WTC11 (cell line): ENCODE results near the gene KCNK5. TPM values are rescaled to one million over a fixed set of nuclear protein-coding genes. Genes with fewer than 3 reads are reported as not detected.

Experiments used
- ATAC-seq: fragments of 200-7000 bp; cut with Tn5 transposase; 2 replicates; pipeline ENCODE4 v1.10.0; 2021; ENCODE audit warnings: mild to moderate bottlenecking, moderate library complexity
- CTCF ChIA-PET: fragments of 300-600 bp; sonication (Branson Sonifier 250); formaldehyde crosslinking; loops from one replicate; lab custom pipeline; 2021; ENCODE audit warnings: antibody characterized with exemption; lab: Charles Lee
- POLR2A ChIA-PET: fragments of 350-600 bp; sonication (Branson Sonifier 250); formaldehyde crosslinking; loops from one replicate; lab custom pipeline; 2021; ENCODE audit warnings: antibody characterized with exemption; lab: Charles Lee
- DNase-seq: peaks from one replicate; pipeline ENCODE4 v3.0.0; 2021; ENCODE audit warnings: low spot score
- H3K27ac Mint-ChIP-seq: 2 replicates; pipeline ENCODE4 v1.8.0; 2021; ENCODE audit warnings: mixed read lengths
- H3K27me3 Mint-ChIP-seq: 2 replicates; pipeline ENCODE4 v1.8.0; 2021; ENCODE audit warnings: low read depth, mild to moderate bottlenecking, moderate library complexity, mixed read lengths
- H3K36me3 Mint-ChIP-seq: 2 replicates; pipeline ENCODE4 v1.8.0; 2021; ENCODE audit warnings: mixed read lengths
- H3K4me1 Mint-ChIP-seq: 2 replicates; pipeline ENCODE4 v1.8.0; 2022; ENCODE audit warnings: mixed read lengths
- H3K4me3 Mint-ChIP-seq: 2 replicates; pipeline ENCODE4 v1.8.0; 2021; ENCODE audit warnings: mild to moderate bottlenecking, moderate library complexity, mixed read lengths
- H3K9me3 Mint-ChIP-seq: 2 replicates; pipeline ENCODE4 v1.8.0; 2021; ENCODE audit warnings: mixed read lengths
- JUN ChIP-seq: sonication (generic); formaldehyde crosslinking; IDR thresholded peaks from 2 replicates; pipeline ENCODE4 v1.8.0; 2023; ENCODE audit warnings: mild to moderate bottlenecking, missing genetic modification reagents
- MYBL2 ChIP-seq: sonication (generic); formaldehyde crosslinking; IDR thresholded peaks from 2 replicates; pipeline ENCODE4 v1.8.1; 2023; ENCODE audit warnings: mild to moderate bottlenecking, moderate library complexity, missing genetic modification reagents
- NFYB ChIP-seq: sonication (generic); formaldehyde crosslinking; conservative IDR thresholded peaks from 2 replicates; pipeline ENCODE4 v1.8.0; 2022; ENCODE audit warnings: low read depth, missing genetic modification reagents
- OVOL2 ChIP-seq: fragments of 250-450 bp; sonication (Bioruptor Pico); IDR thresholded peaks from 2 replicates; pipeline ENCODE4 v1.9.0; 2021; ENCODE audit warnings: mild to moderate bottlenecking, borderline replicate concordance
- SP1 ChIP-seq: sonication (generic); formaldehyde crosslinking; conservative IDR thresholded peaks from 2 replicates; pipeline ENCODE4 v1.8.1; 2022; ENCODE audit warnings: missing genetic modification reagents
- TEAD1 ChIP-seq: sonication (generic); formaldehyde crosslinking; IDR thresholded peaks from 2 replicates; pipeline ENCODE4 v1.8.0; 2022; ENCODE audit warnings: mild to moderate bottlenecking, missing genetic modification reagents
- ZNF138 ChIP-seq: sonication (generic); formaldehyde crosslinking; conservative IDR thresholded peaks from 2 replicates; pipeline ENCODE4 v1.8.1; 2022; ENCODE audit warnings: mild to moderate bottlenecking, moderate library complexity, missing genetic modification reagents
- total RNA-seq: library from RNA; stranded (reverse); gene quantifications from 3 replicates; pipeline ENCODE4 v1.2.3, GENCODE V29; 2021
- TF ChIP-seq, protein P1 (sequence below): fragments of 200-600 bp; IDR thresholded peaks from 2 replicates; pipeline ENCODE4 v1.8.0; 2022; ENCODE audit warnings: antibody characterized with exemption
- TF ChIP-seq, protein P2 (sequence below): sonication (generic); formaldehyde crosslinking; conservative IDR thresholded peaks from 2 replicates; pipeline ENCODE4 v1.8.1; 2023; ENCODE audit warnings: mild to moderate bottlenecking, low read depth, missing genetic modification reagents, moderate library complexity
- TF ChIP-seq, protein P3 (sequence below): sonication (generic); formaldehyde crosslinking; IDR thresholded peaks from 2 replicates; pipeline ENCODE4 v1.8.1; 2022; ENCODE audit warnings: low read depth, missing genetic modification reagents, borderline replicate concordance
- TF ChIP-seq, protein P4 (sequence below): fragments of 250-450 bp; sonication (Bioruptor Pico); IDR thresholded peaks from 2 replicates; pipeline ENCODE4 v2.1.2; 2022; ENCODE audit warnings: mild to moderate bottlenecking, moderate library complexity
- TF ChIP-seq, protein P5 (sequence below): sonication (generic); formaldehyde crosslinking; IDR thresholded peaks from 2 replicates; pipeline ENCODE4 v1.8.1; 2022; ENCODE audit warnings: mild to moderate bottlenecking, missing genetic modification reagents, moderate library complexity, borderline replicate concordance

Gene KCNK5
- total RNA-seq, 1 experiment from 2014 or later = 41.8 TPM

DNA sequence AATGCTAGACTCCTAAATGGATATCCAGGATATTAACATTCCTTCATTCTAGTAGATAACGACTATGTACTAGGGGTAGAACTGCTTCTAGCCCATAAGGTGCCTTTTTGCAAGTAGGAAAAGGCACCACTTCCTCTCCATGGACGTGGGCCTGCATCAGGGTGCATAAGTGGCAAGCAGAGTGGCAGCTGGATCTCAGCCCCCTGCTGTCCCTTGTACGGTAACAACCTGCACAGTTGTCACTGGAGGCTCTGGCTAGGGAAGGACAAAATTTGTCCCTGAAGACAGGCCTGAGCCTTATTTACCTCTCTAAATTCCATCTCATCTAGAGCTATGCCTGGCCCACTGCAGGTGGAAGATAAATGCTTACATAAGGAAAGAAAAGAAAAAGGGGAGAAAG lies 71.8 kb downstream of the KCNK5 start:
- peaks cover 11% of the 10 kb centered on the region for H3K36me3 Mint-ChIP-seq
- no peak for DNase-seq
- ChIA-PET CTCF (interaction anchor here (0.7 to 4.9 kb wide), 3 partner anchors 55 to 483 kb away, joined by 3 to 44 read pairs (median 9); no protein-coding TSS in a partner anchor), POLR2A (interaction anchor here (0.6 kb wide), 1 partner anchor 9 kb away, joined by 3 read pairs; no protein-coding TSS in a partner anchor)
- no peak overlapping the region for H3K27ac Mint-ChIP-seq
- H3K9me3 Mint-ChIP-seq = peaks cover 8% of the 10 kb centered on the region
- no peak for ATAC-seq
- no peaks in the 10 kb centered on the region for H3K27me3 Mint-ChIP-seq
- H3K4me3 Mint-ChIP-seq = no peak overlapping the region
- TF ChIP-seq TEAD1 (CRISPR knock-in tag) (no peak), MYBL2 (CRISPR knock-in tag) (no peak), SP1 (CRISPR knock-in tag) (no peak), JUN (CRISPR knock-in tag) (no peak)
- TF ChIP-seq, protein P1, sequence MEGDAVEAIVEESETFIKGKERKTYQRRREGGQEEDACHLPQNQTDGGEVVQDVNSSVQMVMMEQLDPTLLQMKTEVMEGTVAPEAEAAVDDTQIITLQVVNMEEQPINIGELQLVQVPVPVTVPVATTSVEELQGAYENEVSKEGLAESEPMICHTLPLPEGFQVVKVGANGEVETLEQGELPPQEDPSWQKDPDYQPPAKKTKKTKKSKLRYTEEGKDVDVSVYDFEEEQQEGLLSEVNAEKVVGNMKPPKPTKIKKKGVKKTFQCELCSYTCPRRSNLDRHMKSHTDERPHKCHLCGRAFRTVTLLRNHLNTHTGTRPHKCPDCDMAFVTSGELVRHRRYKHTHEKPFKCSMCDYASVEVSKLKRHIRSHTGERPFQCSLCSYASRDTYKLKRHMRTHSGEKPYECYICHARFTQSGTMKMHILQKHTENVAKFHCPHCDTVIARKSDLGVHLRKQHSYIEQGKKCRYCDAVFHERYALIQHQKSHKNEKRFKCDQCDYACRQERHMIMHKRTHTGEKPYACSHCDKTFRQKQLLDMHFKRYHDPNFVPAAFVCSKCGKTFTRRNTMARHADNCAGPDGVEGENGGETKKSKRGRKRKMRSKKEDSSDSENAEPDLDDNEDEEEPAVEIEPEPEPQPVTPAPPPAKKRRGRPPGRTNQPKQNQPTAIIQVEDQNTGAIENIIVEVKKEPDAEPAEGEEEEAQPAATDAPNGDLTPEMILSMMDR = no peak
- TF ChIP-seq, protein P2, sequence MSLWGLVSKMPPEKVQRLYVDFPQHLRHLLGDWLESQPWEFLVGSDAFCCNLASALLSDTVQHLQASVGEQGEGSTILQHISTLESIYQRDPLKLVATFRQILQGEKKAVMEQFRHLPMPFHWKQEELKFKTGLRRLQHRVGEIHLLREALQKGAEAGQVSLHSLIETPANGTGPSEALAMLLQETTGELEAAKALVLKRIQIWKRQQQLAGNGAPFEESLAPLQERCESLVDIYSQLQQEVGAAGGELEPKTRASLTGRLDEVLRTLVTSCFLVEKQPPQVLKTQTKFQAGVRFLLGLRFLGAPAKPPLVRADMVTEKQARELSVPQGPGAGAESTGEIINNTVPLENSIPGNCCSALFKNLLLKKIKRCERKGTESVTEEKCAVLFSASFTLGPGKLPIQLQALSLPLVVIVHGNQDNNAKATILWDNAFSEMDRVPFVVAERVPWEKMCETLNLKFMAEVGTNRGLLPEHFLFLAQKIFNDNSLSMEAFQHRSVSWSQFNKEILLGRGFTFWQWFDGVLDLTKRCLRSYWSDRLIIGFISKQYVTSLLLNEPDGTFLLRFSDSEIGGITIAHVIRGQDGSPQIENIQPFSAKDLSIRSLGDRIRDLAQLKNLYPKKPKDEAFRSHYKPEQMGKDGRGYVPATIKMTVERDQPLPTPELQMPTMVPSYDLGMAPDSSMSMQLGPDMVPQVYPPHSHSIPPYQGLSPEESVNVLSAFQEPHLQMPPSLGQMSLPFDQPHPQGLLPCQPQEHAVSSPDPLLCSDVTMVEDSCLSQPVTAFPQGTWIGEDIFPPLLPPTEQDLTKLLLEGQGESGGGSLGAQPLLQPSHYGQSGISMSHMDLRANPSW (CRISPR knock-in tag) = no peak
- H3K4me1 Mint-ChIP-seq = no peaks in the 10 kb centered on the region; the same call in 1 of the 2 replicates

DNA sequence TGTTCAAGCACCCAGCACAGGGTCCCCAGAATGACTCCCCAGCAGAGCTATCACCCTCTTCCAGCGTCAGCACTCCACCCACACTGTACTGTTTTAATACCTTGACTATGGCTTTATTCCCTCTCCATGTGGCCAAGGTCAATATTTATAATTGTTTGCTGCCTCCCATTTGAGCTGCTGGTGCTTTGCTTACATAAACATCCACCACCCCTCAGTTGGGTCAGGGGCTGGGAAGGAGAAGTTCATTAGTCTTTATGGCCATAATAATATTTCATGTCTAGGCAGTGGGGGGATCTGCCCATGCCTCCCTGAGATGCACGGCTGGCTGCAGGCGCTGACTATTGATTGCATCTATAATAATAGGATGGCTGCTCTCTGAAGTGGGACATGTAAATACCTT lies 72.5 kb downstream of the KCNK5 start:
- TF ChIP-seq OVOL2 (CRISPR knock-in tag) = no peak
- TF ChIP-seq, protein P3, sequence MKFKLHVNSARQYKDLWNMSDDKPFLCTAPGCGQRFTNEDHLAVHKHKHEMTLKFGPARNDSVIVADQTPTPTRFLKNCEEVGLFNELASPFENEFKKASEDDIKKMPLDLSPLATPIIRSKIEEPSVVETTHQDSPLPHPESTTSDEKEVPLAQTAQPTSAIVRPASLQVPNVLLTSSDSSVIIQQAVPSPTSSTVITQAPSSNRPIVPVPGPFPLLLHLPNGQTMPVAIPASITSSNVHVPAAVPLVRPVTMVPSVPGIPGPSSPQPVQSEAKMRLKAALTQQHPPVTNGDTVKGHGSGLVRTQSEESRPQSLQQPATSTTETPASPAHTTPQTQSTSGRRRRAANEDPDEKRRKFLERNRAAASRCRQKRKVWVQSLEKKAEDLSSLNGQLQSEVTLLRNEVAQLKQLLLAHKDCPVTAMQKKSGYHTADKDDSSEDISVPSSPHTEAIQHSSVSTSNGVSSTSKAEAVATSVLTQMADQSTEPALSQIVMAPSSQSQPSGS (CRISPR knock-in tag) = no peak
- TF ChIP-seq, protein P4, sequence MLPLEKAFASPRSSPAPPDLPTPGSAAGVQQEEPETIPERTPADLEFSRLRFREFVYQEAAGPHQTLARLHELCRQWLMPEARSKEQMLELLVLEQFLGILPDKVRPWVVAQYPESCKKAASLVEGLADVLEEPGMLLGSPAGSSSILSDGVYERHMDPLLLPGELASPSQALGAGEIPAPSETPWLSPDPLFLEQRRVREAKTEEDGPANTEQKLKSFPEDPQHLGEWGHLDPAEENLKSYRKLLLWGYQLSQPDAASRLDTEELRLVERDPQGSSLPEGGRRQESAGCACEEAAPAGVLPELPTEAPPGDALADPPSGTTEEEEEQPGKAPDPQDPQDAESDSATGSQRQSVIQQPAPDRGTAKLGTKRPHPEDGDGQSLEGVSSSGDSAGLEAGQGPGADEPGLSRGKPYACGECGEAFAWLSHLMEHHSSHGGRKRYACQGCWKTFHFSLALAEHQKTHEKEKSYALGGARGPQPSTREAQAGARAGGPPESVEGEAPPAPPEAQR (CRISPR knock-in tag) = no peak
- CTCF ChIA-PET = interaction anchor here (4.9 kb wide), 1 partner anchor 146 kb away, joined by 44 read pairs; no protein-coding TSS in a partner anchor
- peaks cover 6% of the 10 kb centered on the region for H3K4me1 Mint-ChIP-seq
- ATAC-seq = no peak
- H3K9me3 Mint-ChIP-seq = peaks cover 8% of the 10 kb centered on the region
- peaks cover 11% of the 10 kb centered on the region for H3K36me3 Mint-ChIP-seq
- no peak overlapping the region for H3K27ac Mint-ChIP-seq
- no peak overlapping the region for H3K4me3 Mint-ChIP-seq
- POLR2A ChIA-PET = no interaction called here
- H3K27me3 Mint-ChIP-seq = no peaks in the 10 kb centered on the region
- no peak for DNase-seq

DNA sequence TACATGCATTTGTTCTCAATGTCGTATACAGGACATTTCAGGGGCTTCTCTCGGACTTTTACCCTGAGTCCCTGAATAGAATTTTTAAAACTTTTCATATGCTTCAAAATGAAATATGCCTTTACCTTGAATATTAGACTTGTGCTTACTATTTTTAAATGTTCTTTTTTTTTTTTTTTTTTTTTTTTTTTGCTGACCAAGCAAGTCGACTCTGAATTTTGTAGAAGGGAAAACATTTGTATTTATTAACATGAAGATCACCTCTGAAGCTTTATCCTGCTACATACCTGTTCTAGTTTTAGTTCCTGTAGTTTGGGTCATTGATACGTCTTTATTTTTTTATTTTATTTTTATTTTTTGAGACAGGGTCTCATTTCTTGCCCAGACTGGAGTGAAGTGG lies 74.6 kb downstream of the KCNK5 start:
- DNase-seq (no peak), ATAC-seq (no peak)
- no peak overlapping the region for H3K4me3 Mint-ChIP-seq
- TF ChIP-seq ZNF138 = no peak
- TF ChIP-seq NFYB (CRISPR knock-in tag) = no peak
- TF ChIP-seq, protein P5, sequence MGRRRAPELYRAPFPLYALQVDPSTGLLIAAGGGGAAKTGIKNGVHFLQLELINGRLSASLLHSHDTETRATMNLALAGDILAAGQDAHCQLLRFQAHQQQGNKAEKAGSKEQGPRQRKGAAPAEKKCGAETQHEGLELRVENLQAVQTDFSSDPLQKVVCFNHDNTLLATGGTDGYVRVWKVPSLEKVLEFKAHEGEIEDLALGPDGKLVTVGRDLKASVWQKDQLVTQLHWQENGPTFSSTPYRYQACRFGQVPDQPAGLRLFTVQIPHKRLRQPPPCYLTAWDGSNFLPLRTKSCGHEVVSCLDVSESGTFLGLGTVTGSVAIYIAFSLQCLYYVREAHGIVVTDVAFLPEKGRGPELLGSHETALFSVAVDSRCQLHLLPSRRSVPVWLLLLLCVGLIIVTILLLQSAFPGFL = no peak
- no peak overlapping the region for H3K27ac Mint-ChIP-seq
- H3K4me1 Mint-ChIP-seq = peaks cover 6% of the 10 kb centered on the region
- no peaks in the 10 kb centered on the region; the same call in 1 of the 2 replicates for H3K27me3 Mint-ChIP-seq
- POLR2A ChIA-PET = no interaction called here
- H3K9me3 Mint-ChIP-seq = peaks cover 4% of the 10 kb centered on the region
- H3K36me3 Mint-ChIP-seq = peaks cover 7% of the 10 kb centered on the region
- CTCF ChIA-PET = no interaction called here
